Measurements from ENCODE around the gene NFIB. TPM values are rescaled to one million over a fixed set of nuclear protein-coding genes. Genes with fewer than 3 reads are reported as not detected.

Gene NFIB
- total RNA-seq, 4 donors from 2014 or later = 85.3 to 173 (median 115) TPM

DNA sequence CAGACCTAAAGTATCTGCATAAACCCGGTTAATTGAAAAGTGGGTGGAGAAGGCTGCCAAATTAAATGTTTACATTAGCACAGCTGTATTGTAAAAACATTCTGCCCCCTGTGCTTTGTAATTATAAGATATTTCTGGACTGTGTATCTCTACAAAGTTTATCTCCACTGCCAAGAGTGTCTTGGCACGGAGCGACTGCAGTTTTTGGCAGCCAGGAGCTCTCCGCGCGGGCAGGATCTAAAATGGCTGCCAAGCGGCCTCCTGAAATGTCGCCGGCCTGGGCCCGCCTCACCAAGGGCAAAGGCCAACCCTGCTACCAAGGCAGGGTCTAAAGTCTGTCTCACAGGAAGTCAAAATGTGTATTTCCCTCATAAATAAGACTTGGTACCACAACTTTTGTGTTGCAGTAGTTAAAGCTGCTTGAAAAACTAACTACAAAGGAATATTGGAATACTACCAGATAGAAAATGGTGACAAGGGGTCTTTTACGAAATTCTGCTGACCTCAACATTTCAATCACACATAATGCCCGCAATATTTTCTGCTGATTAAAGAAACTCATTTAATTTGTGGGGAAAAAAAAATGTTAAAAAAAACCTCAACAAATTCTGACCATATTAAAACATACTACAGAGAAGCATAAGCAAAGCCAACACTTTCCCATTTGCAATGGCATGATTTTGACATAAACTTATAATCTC, 110.4 kb downstream of the NFIB start:
- H3K27me3 ChIP-seq = no peaks in the 10 kb centered on the region
- TF ChIP-seq, protein P1, sequence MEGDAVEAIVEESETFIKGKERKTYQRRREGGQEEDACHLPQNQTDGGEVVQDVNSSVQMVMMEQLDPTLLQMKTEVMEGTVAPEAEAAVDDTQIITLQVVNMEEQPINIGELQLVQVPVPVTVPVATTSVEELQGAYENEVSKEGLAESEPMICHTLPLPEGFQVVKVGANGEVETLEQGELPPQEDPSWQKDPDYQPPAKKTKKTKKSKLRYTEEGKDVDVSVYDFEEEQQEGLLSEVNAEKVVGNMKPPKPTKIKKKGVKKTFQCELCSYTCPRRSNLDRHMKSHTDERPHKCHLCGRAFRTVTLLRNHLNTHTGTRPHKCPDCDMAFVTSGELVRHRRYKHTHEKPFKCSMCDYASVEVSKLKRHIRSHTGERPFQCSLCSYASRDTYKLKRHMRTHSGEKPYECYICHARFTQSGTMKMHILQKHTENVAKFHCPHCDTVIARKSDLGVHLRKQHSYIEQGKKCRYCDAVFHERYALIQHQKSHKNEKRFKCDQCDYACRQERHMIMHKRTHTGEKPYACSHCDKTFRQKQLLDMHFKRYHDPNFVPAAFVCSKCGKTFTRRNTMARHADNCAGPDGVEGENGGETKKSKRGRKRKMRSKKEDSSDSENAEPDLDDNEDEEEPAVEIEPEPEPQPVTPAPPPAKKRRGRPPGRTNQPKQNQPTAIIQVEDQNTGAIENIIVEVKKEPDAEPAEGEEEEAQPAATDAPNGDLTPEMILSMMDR (IDR thresholded peaks at IDR 0.05) = no peak
- TF ChIP-seq POLR2A (IDR thresholded peaks at IDR 0.05) = no peak
- intact Hi-C loops (cut with DNase I; ENCODE audit: low total_unique reads) = no loop called here
- H3K27ac ChIP-seq = peak overlapping the region; percentile 77 to 80
- DNase-seq = peak; percentile 55 to 67
- peaks cover under 1 to 6% of the 10 kb centered on the region in 2 donors for H3K4me1 ChIP-seq
- no peaks in the 10 kb centered on the region for H3K36me3 ChIP-seq
- H3K4me3 ChIP-seq = no peak overlapping the region
- H3K9me3 ChIP-seq = no peaks in the 10 kb centered on the region

GRCh38 chr9:14198841-14199455, 115.0 kb downstream of the NFIB start:
- Histone ChIP-seq H3K27ac (peak overlapping the region; percentile 42 to 70), H3K4me1 (peaks cover 5 to 6% of the 10 kb centered on the region in 2 donors), H3K9me3 (no peaks in the 10 kb centered on the region), H3K36me3 (no peaks in the 10 kb centered on the region), H3K4me3 (no peak overlapping the region), H3K27me3 (no peaks in the 10 kb centered on the region)
- DNase-seq = peak; percentile 44 to 54
- intact Hi-C loops (cut with DNase I; ENCODE audit: low total_unique reads) = no loop called here
- TF ChIP-seq, protein P1 (IDR thresholded peaks at IDR 0.05) = no peak
- no peak for TF ChIP-seq POLR2A (IDR thresholded peaks at IDR 0.05)

DNA sequence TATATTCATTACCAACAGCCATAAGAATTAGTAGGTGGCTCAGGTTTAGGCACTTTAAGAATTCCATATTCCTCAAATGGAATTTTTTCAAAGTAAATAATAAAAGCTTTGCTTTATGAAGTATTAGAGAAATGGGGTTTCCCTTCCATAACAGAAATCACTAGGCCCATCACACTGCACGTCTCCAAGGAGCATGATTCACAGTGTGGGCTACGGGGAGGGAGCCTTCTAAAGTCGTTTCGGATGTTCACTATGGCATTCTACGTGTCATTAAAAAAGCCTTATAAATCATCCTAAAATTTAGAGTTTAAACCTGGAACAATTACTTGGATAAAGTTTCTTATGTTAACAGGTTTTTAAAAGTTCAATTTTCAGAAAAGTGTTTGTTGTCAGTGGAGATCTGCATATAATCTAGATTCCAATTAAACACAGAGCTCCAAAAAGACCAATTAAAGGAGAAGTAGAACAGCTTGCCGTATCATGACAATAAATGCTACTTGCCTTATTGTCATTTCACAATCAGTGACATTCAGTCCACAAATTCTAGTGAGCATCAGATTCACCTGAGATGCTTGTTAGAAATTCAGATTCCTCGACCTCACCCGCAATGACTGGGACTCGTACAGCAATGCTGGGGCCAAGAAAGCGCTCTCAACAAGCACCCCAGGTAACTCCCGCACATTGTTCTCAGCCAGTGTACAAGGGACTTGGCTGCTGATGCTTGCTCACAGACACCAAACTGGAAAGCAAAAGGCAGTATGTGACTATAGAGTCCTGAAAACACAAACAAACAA, 115.7 kb downstream of the NFIB start:
- H3K9me3 ChIP-seq = no peaks in the 10 kb centered on the region
- H3K27me3 ChIP-seq = no peaks in the 10 kb centered on the region
- no peak for DNase-seq
- H3K4me1 ChIP-seq = peaks cover 5 to 6% of the 10 kb centered on the region in 2 donors
- intact Hi-C loops (cut with DNase I; ENCODE audit: low total_unique reads) = no loop called here
- no peaks in the 10 kb centered on the region for H3K36me3 ChIP-seq
- no peak overlapping the region for H3K4me3 ChIP-seq
- TF ChIP-seq, protein P1 (IDR thresholded peaks at IDR 0.05) = no peak
- no peak for TF ChIP-seq POLR2A (IDR thresholded peaks at IDR 0.05)
- peak overlapping the region; percentile 42 to 70 for H3K27ac ChIP-seq

- intact Hi-C loops (cut with DNase I; ENCODE audit: low total_unique reads) = no loop called here
- peak overlapping the region in 1 of 2 donors; percentile 70 for H3K27ac ChIP-seq
- DNase-seq = no peak
- peaks cover 5 to 6% of the 10 kb centered on the region in 2 donors for H3K4me1 ChIP-seq
- no peaks in the 10 kb centered on the region for H3K27me3 ChIP-seq
- no peaks in the 10 kb centered on the region for H3K9me3 ChIP-seq
- H3K36me3 ChIP-seq = no peaks in the 10 kb centered on the region
- TF ChIP-seq POLR2A (IDR thresholded peaks at IDR 0.05) = no peak
- TF ChIP-seq, protein P1 (IDR thresholded peaks at IDR 0.05) = no peak
- no peak overlapping the region for H3K4me3 ChIP-seq
These were observed 116.5 kb downstream of the NFIB start for GRCh38 chr9:14197325-14197858.

Measured in uterus (tissue), 4 donors.